ENCODE data around the gene SRM. TPM values are rescaled to one million over a fixed set of nuclear protein-coding genes. Genes with fewer than 3 reads are reported as not detected.

Gene SRM
- total RNA-seq, 4 donors from 2014 or later: 17.1 to 40.2 (median 25.0) TPM

- intact Hi-C loops (cut with DNase I): no loop called here
- no peaks in the 10 kb centered on the region for H3K27me3 ChIP-seq
- H3K27ac ChIP-seq: no peak overlapping the region
- no peak for DNase-seq
- H3K36me3 ChIP-seq: peaks cover 88 to 91% of the 10 kb centered on the region in 2 donors
- no peak overlapping the region for H3K4me3 ChIP-seq (replicated peaks in 1 of 3)
- no peaks in the 10 kb centered on the region for H3K9me3 ChIP-seq
- 88 to 93% methylated on average over 10 to 11 of the region's 11 CpGs for WGBS, 2 donors
- TF ChIP-seq POLR2A (IDR thresholded peaks at IDR 0.05) (no peak), CTCF (IDR thresholded peaks at IDR 0.05) (no peak)
- no peaks in the 10 kb centered on the region for H3K4me1 ChIP-seq
Observed at GRCh38 chr1:11070876-11071275, 11.1 kb upstream of the SRM start.

GRCh38 chr1:11068600-11069473 lies 9.0 kb upstream of the SRM start:
- no peak for TF ChIP-seq POLR2A (IDR thresholded peaks at IDR 0.05)
- TF ChIP-seq CTCF (IDR thresholded peaks at IDR 0.05): no peak
- Histone ChIP-seq H3K27me3 (no peaks in the 10 kb centered on the region), H3K4me1 (no peaks in the 10 kb centered on the region), H3K4me3 (replicated peaks in 1 of 3) (no peak overlapping the region), H3K27ac (no peak overlapping the region), H3K9me3 (no peaks in the 10 kb centered on the region), H3K36me3 (peaks cover 78 to 84% of the 10 kb centered on the region in 2 donors)
- DNase-seq: no peak
- 92 to 93% methylated on average over 15 to 16 of the region's 17 CpGs for WGBS, 2 donors
- intact Hi-C loops (cut with DNase I): no loop called here

- Histone ChIP-seq H3K27ac (no peak overlapping the region), H3K36me3 (peaks cover 70 to 76% of the 10 kb centered on the region in 2 donors), H3K4me1 (no peaks in the 10 kb centered on the region), H3K4me3 (replicated peaks in 1 of 3) (no peak overlapping the region), H3K27me3 (no peaks in the 10 kb centered on the region), H3K9me3 (no peaks in the 10 kb centered on the region)
- whole genome bisulfite sequencing, 2 donors: 94 to 96% methylated on average over 18 of the region's 18 CpGs
- TF ChIP-seq CTCF (IDR thresholded peaks at IDR 0.05): no peak
- DNase-seq: no peak
- intact Hi-C loops (cut with DNase I): no loop called here
Observed at GRCh38 chr1:11067716-11068599, 8.1 kb upstream of the SRM start.

- H3K36me3 ChIP-seq: peaks cover 49 to 55% of the 10 kb centered on the region in 2 donors
- TF ChIP-seq POLR2A (IDR thresholded peaks at IDR 0.05): no peak
- TF ChIP-seq CTCF (IDR thresholded peaks at IDR 0.05): no peak
Observed at GRCh38 chr1:11065796-11066195, 6.0 kb upstream of the SRM start.

More at GRCh38 chr1:11065796-11066195, 6.0 kb upstream of the SRM start:
- intact Hi-C loops (cut with DNase I): no loop called here
- Histone ChIP-seq H3K27me3 (no peaks in the 10 kb centered on the region), H3K9me3 (no peaks in the 10 kb centered on the region), H3K4me1 (peaks cover 3 to 7% of the 10 kb centered on the region in 2 donors), H3K4me3 (replicated peaks in 1 of 3) (no peak overlapping the region), H3K27ac (no peak overlapping the region)
- DNase-seq: no peak
- 94 to 100% methylated on average over 1 of the region's 1 CpG for whole genome bisulfite sequencing, 2 donors
